Esophagus (tissue), 2 donors: ENCODE data around the gene KRT14. TPM values are rescaled to one million over a fixed set of nuclear protein-coding genes. Genes with fewer than 3 reads are reported as not detected.
A peak's percentile ranks its signal among the peaks of the same experiment; 100 is the strongest.
"Not testable (repeated sequence)": the region's sequence is repeated elsewhere in the genome, so short reads cannot be mapped to it uniquely, and the experiment has no call there.

Experiments
- H3K27ac ChIP-seq, 2 donors: one replicate each; pipeline ENCODE4 v1.5.1; 2013; ENCODE audit warnings: low read depth in 2 of 2, mild to moderate bottlenecking in 2 of 2, inconsistent platforms in 1 of 2, low read length in 1 of 2, moderate library complexity in 1 of 2
- H3K27me3 ChIP-seq, 2 donors: one replicate each; pipeline ENCODE4 v1.6.1; 2013; ENCODE audit warnings: low read length in 2 of 2, control low read depth in 1 of 2, mild to moderate bottlenecking in 1 of 2; ENCODE audit not compliant: insufficient read depth in 2 of 2, control insufficient read depth in 1 of 2
- H3K36me3 ChIP-seq, 2 donors: one replicate each; pipeline ENCODE4 v1.6.1; 2013; ENCODE audit warnings: low read length in 1 of 2; ENCODE audit not compliant: control insufficient read depth in 2 of 2, insufficient read depth in 2 of 2
- H3K4me1 ChIP-seq, 2 donors: one replicate each; pipeline ENCODE4 v1.6.1; 2013; ENCODE audit warnings: low read length in 1 of 2; ENCODE audit not compliant: control insufficient read depth in 2 of 2, insufficient read depth in 2 of 2
- H3K4me3 ChIP-seq, 2 donors: one replicate each; pipeline ENCODE4 v1.5.1; 2013; ENCODE audit warnings: low read length in 2 of 2, mild to moderate bottlenecking in 2 of 2, low read depth in 1 of 2, moderate library complexity in 1 of 2
- H3K9me3 ChIP-seq, 2 donors: one replicate each; pipeline ENCODE4 v1.6.1; 2013; ENCODE audit warnings: mild to moderate bottlenecking in 2 of 2, low read depth in 1 of 2, low read length in 1 of 2, moderate library complexity in 1 of 2; ENCODE audit not compliant: control insufficient read depth in 2 of 2, insufficient read depth in 1 of 2
- WGBS, 2 donors: extraction: QIAGEN DNeasy Blood & Tissue Kit; methylation state at CpG; one replicate each; pipeline ENCODE4 v1.1.7; 2013; 5-methylcytosine and 5-hydroxymethylcytosine counted together
- polyA plus RNA-seq, 2 donors: library from polyadenylated mRNA; stranded (reverse); fragments of 200-250 nt; gene quantifications; one replicate each; pipeline ENCODE4 v1.2.3, GENCODE V29; 2013
- donor health status: healthy with polysubstance abuse.
- donor health status: Bipolar disorder and iron deficiency.

KRT14 gene
- polyA plus RNA-seq, 2 donors = 516 to 1,961 TPM

DNA sequence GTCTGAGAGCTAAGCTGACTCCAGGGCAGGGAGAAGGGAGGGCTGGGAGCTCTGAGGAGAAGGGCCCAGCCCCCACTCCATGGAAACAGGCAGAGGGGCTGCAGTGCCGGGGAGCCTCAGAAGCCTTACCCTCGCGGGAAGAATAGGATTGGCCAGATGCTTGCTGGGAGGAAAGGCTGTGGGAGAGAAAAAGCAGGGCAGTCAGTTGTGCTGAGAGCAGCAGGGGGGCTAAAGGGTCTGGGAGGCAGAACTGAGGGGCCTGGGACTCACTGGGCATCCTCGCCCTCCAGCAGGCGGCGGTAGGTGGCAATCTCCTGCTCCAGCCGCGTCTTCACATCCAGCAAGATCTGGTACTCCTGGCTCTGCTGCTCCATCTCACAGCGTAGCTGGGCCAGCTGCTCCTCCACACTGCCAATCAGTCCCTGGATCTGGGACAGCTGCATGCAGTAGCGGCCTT lies 23.4 kb upstream of the KRT14 start:
- H3K4me3 ChIP-seq = peak overlapping the region; percentile 14 to 29
- H3K36me3 ChIP-seq, H3K27ac ChIP-seq, H3K27me3 ChIP-seq, H3K4me1 ChIP-seq, H3K9me3 ChIP-seq: not testable (repeated sequence)
- 39 to 57% methylated on average over 10 of the region's 10 CpGs for WGBS, 2 donors

DNA sequence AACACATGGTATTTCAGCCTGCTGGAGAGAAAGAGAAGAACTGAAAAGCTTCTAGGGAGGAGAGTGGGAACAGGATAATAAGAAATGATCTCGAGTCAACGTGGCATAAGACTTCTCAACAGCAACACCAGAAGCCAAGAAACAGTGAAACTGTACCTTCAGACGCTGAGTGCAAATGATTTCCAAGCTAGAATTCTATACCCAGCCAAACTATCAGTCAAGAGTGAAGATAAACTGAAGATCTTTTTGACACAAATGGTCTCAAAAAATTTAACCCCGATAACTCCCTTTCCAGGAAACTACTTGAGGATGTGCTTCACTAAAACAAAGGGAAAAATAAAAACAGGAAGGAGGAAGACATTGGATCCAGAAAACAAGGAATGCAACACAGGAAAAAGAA lies 20.2 kb upstream of the KRT14 start:
- not testable (repeated sequence) for H3K4me1 ChIP-seq, H3K27me3 ChIP-seq

DNA sequence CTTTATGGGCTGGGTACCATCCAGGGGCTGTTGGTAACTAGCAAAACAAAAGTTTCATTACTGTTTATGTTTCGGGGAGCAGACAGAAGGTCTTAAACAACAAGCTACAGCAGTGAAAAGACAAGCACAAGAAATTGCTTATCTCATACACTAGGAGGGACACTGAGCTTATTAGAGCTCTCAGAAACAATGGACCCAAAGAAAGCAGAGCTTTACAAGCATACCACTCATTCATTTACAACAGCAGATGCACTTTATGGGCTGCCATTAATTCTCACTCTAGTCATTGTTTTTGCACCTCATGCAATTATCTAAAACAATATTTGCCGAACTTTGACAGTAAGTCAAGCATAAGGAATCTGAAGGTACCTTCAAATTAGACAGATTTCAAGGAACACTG lies 15.8 kb upstream of the KRT14 start:
- H3K27ac ChIP-seq = no peak overlapping the region
- H3K27me3 ChIP-seq = no peaks in the 10 kb centered on the region
- peaks cover 0 to 3% of the 10 kb centered on the region in 2 donors for H3K9me3 ChIP-seq
- H3K4me3 ChIP-seq = no peak overlapping the region
- 66 to 80% methylated on average over 2 of the region's 2 CpGs for WGBS, 2 donors
- H3K36me3 ChIP-seq = no peaks in the 10 kb centered on the region
- H3K4me1 ChIP-seq = peaks cover 0 to 3% of the 10 kb centered on the region in 2 donors

More for the DNA sequence above, 20.2 kb upstream of the KRT14 start:
- WGBS, 2 donors = 68 to 94% methylated on average over 4 of the region's 4 CpGs
- not testable (repeated sequence) for H3K4me3 ChIP-seq, H3K36me3 ChIP-seq, H3K27ac ChIP-seq, H3K9me3 ChIP-seq

DNA sequence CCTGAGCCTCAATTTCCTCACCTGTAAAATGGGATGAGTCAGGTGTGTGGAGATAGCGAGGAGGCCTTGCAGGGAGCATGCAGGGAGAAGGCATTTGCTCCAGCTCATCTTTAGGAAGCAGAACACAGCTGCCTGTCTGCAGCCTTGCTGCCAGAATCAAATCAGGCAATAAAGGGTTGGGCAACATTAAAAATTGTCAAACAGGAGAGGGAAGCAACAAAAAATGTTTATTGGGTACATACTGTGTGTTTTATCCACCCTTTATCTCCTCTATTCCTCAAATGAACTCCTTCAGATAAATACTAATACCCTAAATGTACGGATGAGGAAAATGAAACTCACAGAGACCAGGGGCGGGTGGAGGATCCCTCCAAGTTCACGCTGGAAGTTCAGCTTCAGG lies 13.6 kb upstream of the KRT14 start:
- peaks cover 3 to 5% of the 10 kb centered on the region in 2 donors for H3K4me1 ChIP-seq
- WGBS, 2 donors = 68 to 75% methylated on average over 4 of the region's 4 CpGs
- no peak overlapping the region for H3K27ac ChIP-seq
- no peaks in the 10 kb centered on the region for H3K27me3 ChIP-seq
- H3K4me3 ChIP-seq = no peak overlapping the region
- H3K9me3 ChIP-seq = no peaks in the 10 kb centered on the region
- no peaks in the 10 kb centered on the region for H3K36me3 ChIP-seq

DNA sequence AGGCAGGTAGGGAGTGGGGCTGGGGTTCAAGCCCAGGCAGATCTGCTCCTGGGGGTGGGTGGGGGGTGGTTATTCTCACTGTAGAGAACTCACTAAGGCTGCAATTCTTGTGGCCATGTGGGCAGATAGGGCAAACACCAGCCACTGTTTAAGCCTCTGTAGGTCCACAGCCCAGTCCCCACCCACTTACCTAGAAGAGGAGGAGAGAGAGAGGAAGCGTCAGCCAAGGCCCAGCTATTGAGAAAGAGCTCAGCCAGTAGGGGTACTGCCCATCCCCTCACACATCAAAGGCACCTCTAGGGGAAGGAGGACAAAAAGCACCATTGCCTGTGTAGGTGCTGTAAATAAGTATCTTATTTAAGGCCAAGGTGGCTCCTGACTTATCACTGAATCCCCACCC lies 13.0 kb upstream of the KRT14 start:
- Histone ChIP-seq H3K4me3 (no peak overlapping the region), H3K9me3 (no peaks in the 10 kb centered on the region), H3K27ac (no peak overlapping the region), H3K27me3 (no peaks in the 10 kb centered on the region), H3K36me3 (no peaks in the 10 kb centered on the region), H3K4me1 (peaks cover 3 to 6% of the 10 kb centered on the region in 2 donors)
- 45 to 65% methylated on average over 1 of the region's 1 CpG for WGBS, 2 donors

DNA sequence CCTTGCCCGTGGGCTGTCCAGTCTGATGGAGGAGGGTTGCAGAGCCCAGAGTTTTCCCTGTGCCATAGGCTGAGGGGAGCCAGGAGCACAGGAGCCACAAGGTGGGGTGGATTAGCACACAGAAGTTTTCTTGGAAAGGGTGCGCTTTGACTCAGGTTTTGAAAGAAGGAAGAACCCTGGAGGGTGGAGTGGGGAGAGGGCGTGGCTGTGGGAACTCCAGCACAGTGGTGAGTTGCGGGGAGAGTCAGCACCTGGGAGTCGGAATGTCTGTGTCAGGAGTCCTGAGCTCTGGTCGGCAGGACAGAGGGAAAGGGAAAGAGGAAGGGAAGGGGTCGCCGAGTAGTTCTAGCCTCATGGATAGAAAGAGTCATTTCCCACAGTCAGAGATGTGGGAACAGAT lies 8.9 kb upstream of the KRT14 start:
- WGBS, 2 donors = 50 to 51% methylated on average over 8 of the region's 8 CpGs
- Histone ChIP-seq H3K4me1 (peaks cover 3 to 16% of the 10 kb centered on the region in 2 donors), H3K27me3 (peaks cover 0 to 2% of the 10 kb centered on the region in 2 donors), H3K4me3 (no peak overlapping the region), H3K36me3 (no peaks in the 10 kb centered on the region), H3K9me3 (no peaks in the 10 kb centered on the region), H3K27ac (no peak overlapping the region)

DNA sequence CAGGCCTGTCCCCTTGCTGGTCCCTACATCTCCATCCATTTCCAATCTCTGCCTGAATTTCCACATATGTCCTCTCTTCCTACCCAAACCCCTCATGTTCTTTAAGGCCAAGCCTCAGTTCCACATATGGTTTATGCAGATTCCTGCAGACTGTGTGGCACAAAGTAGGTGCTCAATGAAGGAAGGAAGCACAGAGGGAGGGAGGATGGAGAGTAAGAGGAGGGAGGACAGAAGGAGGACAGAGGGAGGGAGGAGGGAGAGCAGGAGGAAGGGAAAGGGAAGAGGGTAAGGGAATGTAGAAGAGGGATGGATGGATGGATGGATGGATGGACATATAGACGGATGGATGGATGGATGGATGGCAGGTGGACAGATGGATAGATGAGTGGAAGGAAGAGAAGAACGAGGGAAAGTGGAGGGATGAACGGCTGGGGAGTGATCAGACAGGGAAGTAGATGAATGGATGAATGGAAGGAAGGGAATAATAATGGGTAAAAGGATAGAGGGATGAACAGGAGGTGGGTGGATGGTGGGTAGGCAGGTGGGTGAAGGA lies 7.7 kb upstream of the KRT14 start:
- H3K4me3 ChIP-seq = no peak overlapping the region
- H3K36me3 ChIP-seq = no peaks in the 10 kb centered on the region
- 44 to 76% methylated on average over 3 of the region's 3 CpGs for WGBS, 2 donors
- no peak overlapping the region for H3K27ac ChIP-seq
- H3K4me1 ChIP-seq = peaks cover 0 to 16% of the 10 kb centered on the region in 2 donors
- H3K9me3 ChIP-seq = no peaks in the 10 kb centered on the region
- H3K27me3 ChIP-seq = peaks cover 0 to 2% of the 10 kb centered on the region in 2 donors

DNA sequence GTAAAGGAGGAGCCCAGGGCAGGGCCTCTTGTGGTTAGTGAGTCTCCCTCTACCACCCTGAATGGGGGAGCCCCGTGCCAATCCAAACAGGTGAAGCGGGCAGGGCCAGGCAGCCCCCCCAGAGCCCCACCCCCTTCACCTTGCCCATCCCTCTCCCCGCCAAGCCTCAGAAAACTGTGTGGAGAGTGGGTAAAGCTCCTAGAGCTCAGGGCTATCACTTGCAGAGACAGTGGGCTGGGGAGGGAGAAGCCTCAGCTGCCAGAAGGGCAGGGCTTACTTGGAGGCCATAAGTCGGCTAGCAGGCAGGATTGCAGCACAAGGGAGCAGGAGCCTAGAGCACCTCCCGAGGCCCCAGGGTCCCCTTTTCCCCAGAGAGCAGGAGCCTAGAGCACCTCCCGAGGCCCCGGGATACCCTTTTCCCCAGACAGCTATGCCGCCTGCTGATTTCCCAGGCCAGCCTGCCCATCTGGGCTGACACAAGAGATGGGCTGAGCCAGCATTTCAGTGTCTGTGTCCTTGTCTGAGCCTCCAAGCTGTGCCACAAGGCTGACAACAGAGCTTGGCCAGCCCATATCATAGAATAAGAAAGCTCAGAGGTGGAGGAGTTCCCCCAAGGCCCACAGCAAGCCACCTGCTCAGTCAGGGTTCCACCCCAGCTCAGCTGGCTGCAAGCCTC lies 6.7 kb upstream of the KRT14 start:
- Histone ChIP-seq H3K27ac (no peak overlapping the region), H3K4me1 (peaks cover 0 to 18% of the 10 kb centered on the region in 2 donors), H3K4me3 (no peak overlapping the region), H3K36me3 (no peaks in the 10 kb centered on the region), H3K9me3 (no peaks in the 10 kb centered on the region), H3K27me3 (peaks cover 0 to 2% of the 10 kb centered on the region in 2 donors)
- 51 to 65% methylated on average over 8 of the region's 8 CpGs for WGBS, 2 donors

DNA sequence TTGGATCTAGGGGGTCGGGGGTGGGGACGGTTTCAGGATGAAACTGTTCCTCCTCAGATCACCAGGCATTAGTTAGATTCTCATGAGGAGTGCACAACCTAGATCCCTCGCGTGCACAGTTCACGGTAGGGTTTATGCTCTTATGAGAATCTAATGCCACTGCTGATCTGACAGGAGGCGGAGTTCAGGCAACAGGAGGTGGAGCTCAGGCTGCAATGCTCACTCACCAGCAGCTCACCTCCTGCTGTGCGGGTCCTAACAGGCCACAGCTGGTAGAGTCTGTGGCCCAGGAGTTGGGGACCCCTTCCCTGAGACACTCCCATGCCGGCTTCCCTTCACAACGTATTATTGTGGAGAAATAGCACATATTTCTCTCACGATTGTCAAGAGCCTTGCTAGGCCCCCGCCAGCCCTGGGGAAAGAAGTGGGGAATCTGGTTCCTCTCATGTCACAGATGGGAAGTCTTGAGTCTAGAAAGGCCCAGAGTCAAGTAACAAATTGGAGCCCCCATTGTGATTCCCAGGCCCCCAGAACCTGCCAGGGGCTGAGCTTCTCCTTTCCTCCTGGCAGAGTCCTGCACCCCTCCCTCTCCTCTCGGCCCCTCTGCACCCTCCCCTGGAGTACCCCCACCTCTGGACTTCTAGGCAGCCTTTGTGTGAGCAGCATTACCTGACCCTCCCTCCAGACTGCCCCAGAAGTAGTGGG lies 6.1 kb upstream of the KRT14 start:
- no peaks in the 10 kb centered on the region for H3K36me3 ChIP-seq
- H3K4me3 ChIP-seq = no peak overlapping the region
- H3K4me1 ChIP-seq = peaks cover 0 to 21% of the 10 kb centered on the region in 2 donors
- H3K9me3 ChIP-seq = no peaks in the 10 kb centered on the region
- WGBS, 2 donors = 65 to 67% methylated on average over 12 of the region's 12 CpGs
- no peak overlapping the region for H3K27ac ChIP-seq
- peaks cover 0 to 2% of the 10 kb centered on the region in 2 donors for H3K27me3 ChIP-seq
